ENCODE measurements around the gene WDR86. TPM values are rescaled to one million over a fixed set of nuclear protein-coding genes. Genes with fewer than 3 reads are reported as not detected.

WDR86 gene
- total RNA-seq, 1 experiment from 2014 or later = 0.05 TPM

DNA sequence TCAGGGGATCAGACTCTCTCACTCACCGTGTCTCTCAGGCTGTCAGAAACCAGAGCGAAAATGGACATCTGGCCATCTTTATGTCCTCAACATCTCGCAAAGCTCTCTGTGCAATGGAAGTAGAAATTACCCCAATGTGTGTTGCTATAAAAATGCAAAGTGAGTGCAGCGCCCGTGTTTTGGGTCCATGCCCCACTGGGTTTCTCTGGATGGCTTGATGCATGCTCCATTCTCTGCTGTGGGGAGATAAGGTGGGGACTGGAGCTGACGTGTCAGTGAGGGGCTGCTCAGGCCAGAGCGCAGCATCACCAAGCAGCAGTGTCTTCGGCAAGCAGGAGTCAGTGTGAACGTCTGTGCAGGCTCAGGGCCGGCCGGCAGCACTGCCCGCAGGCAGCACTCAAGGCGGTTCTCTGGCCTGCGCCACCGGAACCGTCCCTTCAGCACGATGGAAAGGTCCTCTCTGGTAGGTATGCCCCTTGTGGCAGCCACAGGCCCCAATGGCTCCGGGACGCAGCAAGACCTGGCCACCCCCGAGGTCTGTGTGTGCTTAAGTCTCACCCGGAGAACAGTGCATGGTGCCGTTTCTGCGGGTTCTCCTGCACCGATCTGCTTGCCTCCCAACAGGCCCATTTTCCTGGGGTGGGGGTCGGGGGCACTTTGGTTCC is 30.2 kb downstream of the WDR86 start:
- DNase-seq (ENCODE audit: low read depth) = no peak

GRCh38 chr7:151379193-151379520 is 30.7 kb downstream of the WDR86 start:
- DNase-seq (ENCODE audit: low read depth) = no peak

- DNase-seq (ENCODE audit: low read depth) = no peak
These were observed 31.2 kb downstream of the WDR86 start for GRCh38 chr7:151378496-151379192.

DNA sequence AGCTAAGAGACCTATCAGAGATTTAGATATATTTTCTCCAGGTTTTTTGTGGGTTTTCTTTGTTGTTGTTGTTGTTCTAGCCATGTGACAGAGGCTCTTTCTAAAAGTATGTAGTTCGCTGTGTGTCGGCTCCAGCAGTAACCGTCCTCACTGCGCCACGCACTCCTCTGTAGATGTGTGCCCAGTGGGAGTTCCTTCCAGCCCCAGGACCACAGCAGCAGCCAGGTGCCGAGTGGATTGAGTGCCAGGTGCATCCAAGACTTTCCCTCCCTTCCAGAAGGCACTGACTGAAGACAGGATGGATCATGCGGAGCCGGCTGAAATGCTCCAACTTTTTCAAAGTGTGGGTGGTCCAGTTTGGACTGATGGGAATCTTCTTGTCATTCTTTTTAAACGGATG is 31.8 kb downstream of the WDR86 start:
- DNase-seq (ENCODE audit: low read depth) = no peak

- DNase-seq (ENCODE audit: low read depth) = no peak
These were observed 32.4 kb downstream of the WDR86 start for GRCh38 chr7:151377406-151377805.

DNA sequence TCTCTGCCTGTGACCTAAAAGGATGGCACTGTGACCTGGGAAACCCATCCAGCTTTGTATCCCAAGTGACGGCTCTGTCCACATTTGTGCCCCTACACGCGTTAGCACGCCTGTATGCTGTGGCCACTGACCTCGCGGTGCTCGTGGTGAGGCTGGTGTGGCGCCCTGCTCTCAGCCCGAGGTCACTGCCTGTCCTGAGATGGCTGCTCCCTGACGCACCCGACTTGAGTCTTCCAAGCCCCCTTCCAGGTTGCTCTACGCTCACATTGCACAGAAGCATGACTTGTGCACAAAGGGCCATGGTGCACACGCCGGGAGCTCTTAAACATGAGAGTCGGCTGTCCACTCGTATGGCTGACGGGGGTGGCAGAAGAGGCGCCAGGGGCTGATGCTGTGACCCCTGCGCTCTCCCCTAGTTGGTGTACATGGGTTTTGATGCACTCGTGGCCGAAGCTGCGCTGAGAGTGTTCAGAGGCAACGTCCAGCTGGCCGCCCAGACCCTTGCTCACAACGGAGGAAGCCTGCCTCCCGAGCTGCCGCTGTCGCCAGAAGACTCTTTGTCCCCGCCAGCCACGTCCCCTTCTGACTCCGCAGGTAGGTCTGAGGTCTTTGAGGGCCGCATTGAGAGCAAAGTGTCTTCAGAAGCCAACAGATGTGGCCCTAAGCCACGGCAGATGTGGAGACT is 33.5 kb downstream of the WDR86 start:
- no peak for DNase-seq (ENCODE audit: low read depth)

DNA sequence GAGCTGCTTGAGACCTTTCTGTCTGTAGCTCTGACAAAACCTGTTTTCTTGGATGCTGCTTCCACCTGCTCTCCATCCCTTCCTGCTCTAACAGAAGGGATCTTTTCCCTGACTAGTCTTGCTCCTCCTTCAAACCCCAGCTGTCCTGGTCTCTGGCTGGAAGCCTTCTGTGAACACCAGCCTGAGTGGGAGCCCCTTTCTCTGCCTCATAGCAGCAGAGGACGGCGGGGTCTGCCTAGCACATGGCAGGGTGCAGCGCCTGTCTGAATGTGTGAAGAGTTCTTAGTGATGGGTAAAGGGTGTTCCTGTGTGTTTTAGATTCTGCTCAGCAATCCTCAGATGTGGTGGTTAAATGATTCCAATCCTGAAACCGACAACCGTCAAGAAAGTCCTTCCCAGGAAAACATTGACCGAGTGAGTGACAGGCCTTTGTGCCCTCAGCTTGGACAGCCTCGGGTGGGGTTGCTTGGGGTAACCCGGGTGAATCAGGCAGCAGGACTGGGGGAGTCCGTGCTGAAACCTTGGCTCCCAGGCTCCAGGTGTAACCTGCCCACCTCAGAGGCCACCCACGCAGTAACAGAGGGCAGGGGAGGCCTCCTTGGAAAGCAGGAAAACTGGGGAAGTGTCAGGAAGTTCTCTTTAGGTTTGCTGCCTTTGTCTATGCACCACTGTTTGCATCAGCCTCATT is 34.2 kb downstream of the WDR86 start:
- no peak for DNase-seq (ENCODE audit: low read depth)

DNA sequence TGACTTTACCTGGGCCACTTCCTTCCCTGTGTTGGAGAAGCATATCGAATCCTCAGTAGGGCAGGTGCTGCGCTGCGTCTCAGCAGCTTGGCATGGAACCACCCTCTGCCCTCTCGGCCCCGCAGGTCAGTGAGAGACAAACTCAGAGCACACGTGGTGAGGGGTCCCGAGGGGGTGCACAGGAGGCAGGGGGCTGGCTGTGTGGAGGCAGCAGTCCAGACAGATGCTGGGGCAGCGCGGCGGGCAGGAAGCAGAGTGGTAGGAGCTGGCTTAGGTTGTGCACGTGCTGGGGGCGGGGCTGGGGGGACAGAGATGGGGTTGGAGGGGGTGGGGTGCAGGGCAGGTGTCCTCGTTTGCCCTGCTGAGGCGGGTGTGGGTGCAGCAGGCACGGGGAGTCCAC is 35.1 kb downstream of the WDR86 start:
- no peak for DNase-seq (ENCODE audit: low read depth)

DNA sequence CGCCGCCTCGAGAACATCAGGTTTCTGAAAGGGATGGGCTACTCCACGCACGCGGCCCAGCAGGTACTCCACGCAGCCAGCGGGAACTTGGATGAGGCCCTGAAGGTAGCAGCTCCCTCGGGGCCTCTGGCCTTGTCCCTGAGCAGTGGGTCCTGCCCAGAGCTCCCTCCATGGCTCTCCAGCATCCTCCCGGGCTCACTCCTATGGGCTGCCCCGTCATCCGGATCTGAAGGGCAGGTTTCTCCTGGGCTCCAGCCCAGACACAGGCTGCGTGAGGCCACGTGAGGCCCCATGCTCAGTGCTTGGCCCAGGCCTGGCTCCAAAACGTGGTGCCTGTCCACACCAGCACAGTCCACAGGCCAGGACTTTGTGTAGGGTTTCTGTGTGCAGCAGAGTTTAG is 35.7 kb downstream of the WDR86 start:
- no peak for DNase-seq (ENCODE audit: low read depth)

DNA sequence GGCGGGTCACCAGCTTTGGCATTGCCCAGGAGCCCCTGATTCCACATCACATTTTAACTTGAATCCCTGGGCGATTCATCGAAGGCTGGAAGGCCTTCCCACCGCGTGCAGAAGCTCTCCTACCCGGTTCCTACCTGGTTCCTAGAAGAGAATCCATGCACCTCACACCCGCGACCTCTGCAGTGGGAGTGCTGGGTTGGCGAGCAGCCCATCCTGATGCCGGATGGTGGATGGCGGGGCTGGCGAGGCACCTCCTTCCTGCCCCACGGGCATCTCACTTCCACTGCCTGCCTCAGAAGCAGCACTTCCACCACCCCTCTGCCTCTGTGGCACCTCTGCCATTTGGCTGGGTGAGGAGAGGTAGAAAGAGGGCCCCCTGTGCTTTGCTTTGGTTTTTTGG is 36.2 kb downstream of the WDR86 start:
- DNase-seq (ENCODE audit: low read depth) = no peak

GRCh38 chr7:151372612-151373265 is 37.1 kb downstream of the WDR86 start:
- no peak for DNase-seq (ENCODE audit: low read depth)

GRCh38 chr7:151371266-151371665 is 38.6 kb downstream of the WDR86 start:
- DNase-seq (ENCODE audit: low read depth) = no peak

DNA sequence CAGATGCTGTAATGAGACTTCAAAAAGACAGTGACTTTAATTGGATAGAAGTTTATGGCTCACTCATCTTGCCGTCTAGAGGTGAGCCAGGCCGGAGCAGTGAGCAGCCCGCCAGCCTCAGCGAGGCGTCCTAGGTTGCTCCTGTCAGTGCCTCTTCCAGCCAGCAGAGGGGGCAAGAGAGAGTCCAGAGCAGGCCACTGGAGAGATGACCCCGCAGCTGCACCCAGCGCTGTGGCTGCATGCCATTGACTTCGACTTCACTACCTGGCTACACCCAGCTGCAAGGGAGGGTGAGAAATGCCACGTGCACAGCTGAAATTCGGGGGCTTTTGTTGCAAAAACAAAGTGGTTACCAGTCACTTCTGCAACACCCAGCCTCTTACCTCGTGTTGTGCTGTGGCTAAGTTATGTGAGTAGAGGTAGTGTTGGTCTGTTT is 41.7 kb downstream of the WDR86 start:
- DNase-seq (ENCODE audit: low read depth) = peak; percentile 70

DNA sequence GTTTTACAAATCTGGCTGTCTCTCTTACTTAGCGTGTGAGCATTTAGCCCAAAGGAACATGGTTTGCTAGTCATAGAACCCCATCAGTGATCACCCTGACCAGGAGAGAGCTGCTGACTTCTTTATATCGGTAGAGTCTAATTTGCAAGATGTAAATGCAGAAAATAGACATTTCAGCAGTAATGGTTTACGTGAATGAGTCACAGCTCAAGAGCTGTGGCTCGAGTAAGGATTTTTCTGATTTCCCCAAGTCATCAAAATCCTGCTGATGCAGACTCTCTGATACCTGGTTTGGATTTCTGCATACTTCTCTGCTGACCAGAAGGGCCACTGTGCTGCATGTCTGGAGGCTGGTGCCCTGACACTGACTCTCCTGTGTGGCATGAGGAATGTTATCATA is 42.6 kb downstream of the WDR86 start:
- peak; percentile 17 for DNase-seq (ENCODE audit: low read depth)

DNA sequence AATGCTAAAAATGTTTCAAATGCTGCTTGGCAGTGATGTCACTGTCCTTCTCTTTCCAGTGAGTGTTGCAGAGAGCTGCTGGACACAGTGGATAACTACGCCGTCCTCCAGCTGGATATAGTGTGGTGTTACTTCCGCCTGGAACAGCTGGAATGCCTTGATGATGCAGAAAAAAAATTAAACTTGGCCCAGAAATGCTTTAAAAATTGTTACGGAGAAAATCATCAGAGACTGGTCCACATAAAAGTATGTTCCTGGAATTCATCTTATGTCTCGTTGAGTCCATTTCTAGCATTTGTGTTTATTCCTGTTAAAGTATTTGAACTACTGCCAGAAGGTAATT is 43.0 kb downstream of the WDR86 start:
- DNase-seq (ENCODE audit: low read depth) = no peak

- DNase-seq (ENCODE audit: low read depth) = no peak
These were observed 43.5 kb downstream of the WDR86 start for GRCh38 chr7:151366166-151366879.

- DNase-seq (ENCODE audit: low read depth) = no peak
These were observed 46.7 kb downstream of the WDR86 start for GRCh38 chr7:151363182-151363581.

GRCh38 chr7:151361193-151361959 is 48.5 kb downstream of the WDR86 start:
- no peak for DNase-seq (ENCODE audit: low read depth)

- DNase-seq (ENCODE audit: low read depth) = no peak
These were observed 57.3 kb downstream of the WDR86 start for GRCh38 chr7:151352512-151352911.

GRCh38 chr7:151351967-151352366 is 57.9 kb downstream of the WDR86 start:
- no peak for DNase-seq (ENCODE audit: low read depth)

GRCh38 chr7:151351027-151351426 is 58.8 kb downstream of the WDR86 start:
- DNase-seq (ENCODE audit: low read depth) = no peak

All from M059J (cell line).